A549 (cell line): ENCODE data around the gene CDKN2AIPNL.

ENCODE experiments used
- CHD4 ChIP-seq: fragments of 200-600 bp; sonication (generic); IDR thresholded peaks from 2 replicates; pipeline ENCODE4 v1.6.1; 2016; ENCODE audit warnings: antibody characterized with exemption, mild to moderate bottlenecking, borderline replicate concordance
- EHF ChIP-seq: fragments of 250-450 bp; sonication (Bioruptor Pico); IDR thresholded peaks from 2 replicates; pipeline ENCODE4 v1.5.0; 2020; ENCODE audit warnings: mild to moderate bottlenecking
- POLR2A ChIP-seq: IDR thresholded peaks from 2 replicates; pipeline ENCODE4 v1.6.1; 2012; ENCODE audit warnings: mild to moderate bottlenecking, low read length
- RAD21 ChIP-seq, 2 experiments: fragments of >200 bp in 1 of 2; sonication (Bioruptor Twin) in 1 of 2; formaldehyde crosslinking in 1 of 2; IDR thresholded peaks in 1 of 2; conservative IDR thresholded peaks in 1 of 2; 2 replicates in 1 of 2; 3 replicates in 1 of 2; pipeline ENCODE4 v1.6.1; 2012 to 2018; ENCODE audit warnings: inconsistent platforms in 1 of 2
- SMC3 ChIP-seq: fragments of >200 bp; sonication (Bioruptor Twin); formaldehyde crosslinking; IDR thresholded peaks from 3 replicates; pipeline ENCODE4 v1.6.1; 2018; ENCODE audit warnings: inconsistent platforms
- ZSCAN20 ChIP-seq: fragments of 250-450 bp; sonication (Bioruptor Pico); IDR thresholded peaks from 2 replicates; pipeline ENCODE4 v1.8.0; 2022; ENCODE audit warnings: mild to moderate bottlenecking, moderate library complexity
- TF ChIP-seq, protein P1 (sequence below): fragments of >200 bp; sonication (Bioruptor Twin); formaldehyde crosslinking; IDR thresholded peaks from 3 replicates; pipeline ENCODE4 v1.5.1; 2016

DNA sequence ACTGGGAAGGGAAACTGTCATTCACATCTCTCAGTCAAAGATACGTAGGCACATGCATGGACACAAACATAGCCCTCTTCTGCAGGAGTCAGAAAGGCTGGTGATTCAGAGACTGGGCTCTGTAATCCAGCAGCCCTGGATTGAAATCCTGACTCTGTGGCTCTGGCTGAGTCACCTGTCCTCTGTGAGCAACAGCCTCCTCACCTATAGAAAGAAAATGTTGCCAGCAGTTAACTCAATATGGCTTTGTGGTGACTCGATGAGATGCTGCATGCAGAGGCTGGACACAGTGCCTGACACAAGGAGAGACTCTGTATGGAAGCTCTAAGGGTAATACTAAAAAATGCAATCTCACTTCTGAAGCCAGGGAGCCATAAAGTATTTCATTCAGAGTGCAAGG, 23.9 kb upstream of the CDKN2AIPNL start:
- no peak for TF ChIP-seq RAD21 (conservative IDR thresholded peaks at IDR 0.05 in 1 of 2, IDR thresholded peaks at IDR 0.05 in 1 of 2)
- TF ChIP-seq, protein P1, sequence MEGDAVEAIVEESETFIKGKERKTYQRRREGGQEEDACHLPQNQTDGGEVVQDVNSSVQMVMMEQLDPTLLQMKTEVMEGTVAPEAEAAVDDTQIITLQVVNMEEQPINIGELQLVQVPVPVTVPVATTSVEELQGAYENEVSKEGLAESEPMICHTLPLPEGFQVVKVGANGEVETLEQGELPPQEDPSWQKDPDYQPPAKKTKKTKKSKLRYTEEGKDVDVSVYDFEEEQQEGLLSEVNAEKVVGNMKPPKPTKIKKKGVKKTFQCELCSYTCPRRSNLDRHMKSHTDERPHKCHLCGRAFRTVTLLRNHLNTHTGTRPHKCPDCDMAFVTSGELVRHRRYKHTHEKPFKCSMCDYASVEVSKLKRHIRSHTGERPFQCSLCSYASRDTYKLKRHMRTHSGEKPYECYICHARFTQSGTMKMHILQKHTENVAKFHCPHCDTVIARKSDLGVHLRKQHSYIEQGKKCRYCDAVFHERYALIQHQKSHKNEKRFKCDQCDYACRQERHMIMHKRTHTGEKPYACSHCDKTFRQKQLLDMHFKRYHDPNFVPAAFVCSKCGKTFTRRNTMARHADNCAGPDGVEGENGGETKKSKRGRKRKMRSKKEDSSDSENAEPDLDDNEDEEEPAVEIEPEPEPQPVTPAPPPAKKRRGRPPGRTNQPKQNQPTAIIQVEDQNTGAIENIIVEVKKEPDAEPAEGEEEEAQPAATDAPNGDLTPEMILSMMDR, result no peak
- TF ChIP-seq POLR2A, result no peak
- no peak for TF ChIP-seq EHF (CRISPR knock-in tag)
- TF ChIP-seq CHD4, result no peak
- no peak for TF ChIP-seq SMC3
- TF ChIP-seq ZSCAN20, result no peak
